CD4-positive, alpha-beta T cell treated with Interleukin-17A for 1 hour (primary cell): ENCODE data around the gene HOXA9.

Source experiments
- DNase-seq: peaks from one replicate; pipeline ENCODE4 v3.0.0-alpha.2; 2020

Gene HOXA9

GRCh38 chr7:27124902-27125689 is 40.2 kb downstream of the HOXA9 start:
- no peak for DNase-seq

- no peak for DNase-seq
Observed at GRCh38 chr7:27124096-27124901, 41.0 kb downstream of the HOXA9 start.

- DNase-seq: no peak
Observed at GRCh38 chr7:27123477-27124053, 41.8 kb downstream of the HOXA9 start.

GRCh38 chr7:27123007-27123476 is 42.3 kb downstream of the HOXA9 start:
- DNase-seq: no peak

- no peak for DNase-seq
Observed at GRCh38 chr7:27122077-27122910, 43.0 kb downstream of the HOXA9 start.

GRCh38 chr7:27121684-27122076 is 43.7 kb downstream of the HOXA9 start:
- no peak for DNase-seq

GRCh38 chr7:27119412-27119911 is 45.9 kb downstream of the HOXA9 start:
- no peak for DNase-seq

GRCh38 chr7:27118580-27118979 is 46.8 kb downstream of the HOXA9 start:
- no peak for DNase-seq

GRCh38 chr7:27117887-27118491 is 47.3 kb downstream of the HOXA9 start:
- no peak for DNase-seq

- no peak for DNase-seq
Observed at GRCh38 chr7:27116962-27117886, 48.1 kb downstream of the HOXA9 start.

GRCh38 chr7:27116031-27116961 is 49.0 kb downstream of the HOXA9 start:
- no peak for DNase-seq

GRCh38 chr7:27115221-27116026 is 49.9 kb downstream of the HOXA9 start:
- no peak for DNase-seq

- DNase-seq: no peak
Observed at GRCh38 chr7:27114881-27115220, 50.5 kb downstream of the HOXA9 start.

- DNase-seq: no peak
Observed at GRCh38 chr7:27113991-27114769, 51.2 kb downstream of the HOXA9 start.

GRCh38 chr7:27112955-27113949 is 52.1 kb downstream of the HOXA9 start:
- no peak for DNase-seq
